ENCODE results near the gene MT3.

The MT3 gene

GRCh38 chr16:56583351-56584168, 5.8 kb upstream of the MT3 start:
- H3K4me1 ChIP-seq (ENCODE audit: control insufficient read depth in 1 of 2, insufficient read depth in 1 of 2, low read depth in 1 of 2, low read length in 1 of 2), result no peaks in the 10 kb centered on the region
- H3K27ac ChIP-seq, result no peak overlapping the region
- H3K4me3 ChIP-seq (ENCODE audit: low read depth in 1 of 2, low read length in 1 of 2), result no peak overlapping the region
- H3K9me3 ChIP-seq, result no peaks in the 10 kb centered on the region
- no peak for TF ChIP-seq CTCF (IDR thresholded peaks at IDR 0.05)
- no peaks in the 10 kb centered on the region for H3K36me3 ChIP-seq
- H3K27me3 ChIP-seq, result peaks cover 66% of the 10 kb centered on the region

- Histone ChIP-seq H3K4me3 (ENCODE audit: low read depth in 1 of 2, low read length in 1 of 2) (no peak overlapping the region), H3K27ac (no peak overlapping the region), H3K4me1 (ENCODE audit: control insufficient read depth in 1 of 2, insufficient read depth in 1 of 2, low read depth in 1 of 2, low read length in 1 of 2) (peaks cover 0 to 2% of the 10 kb centered on the region in 2 experiments), H3K27me3 (peaks cover 73% of the 10 kb centered on the region), H3K36me3 (no peaks in the 10 kb centered on the region), H3K9me3 (no peaks in the 10 kb centered on the region)
- TF ChIP-seq CTCF (IDR thresholded peaks at IDR 0.05), result no peak
These were observed 5.1 kb upstream of the MT3 start for GRCh38 chr16:56584276-56584675.

GRCh38 chr16:56588781-56589140, 567 bp upstream of the MT3 start:
- Histone ChIP-seq H3K4me3 (ENCODE audit: low read depth in 1 of 2, low read length in 1 of 2) (no peak overlapping the region), H3K36me3 (no peaks in the 10 kb centered on the region), H3K27me3 (peaks cover 74% of the 10 kb centered on the region), H3K4me1 (ENCODE audit: control insufficient read depth in 1 of 2, insufficient read depth in 1 of 2, low read depth in 1 of 2, low read length in 1 of 2) (peaks cover 0 to 6% of the 10 kb centered on the region in 2 experiments), H3K9me3 (no peaks in the 10 kb centered on the region), H3K27ac (no peak overlapping the region)
- TF ChIP-seq CTCF (IDR thresholded peaks at IDR 0.05), result no peak

GRCh38 chr16:56591377-56592060, 2.2 kb downstream of the MT3 start:
- Histone ChIP-seq H3K9me3 (no peaks in the 10 kb centered on the region), H3K4me1 (ENCODE audit: control insufficient read depth in 1 of 2, insufficient read depth in 1 of 2, low read depth in 1 of 2, low read length in 1 of 2) (peaks cover 0 to 6% of the 10 kb centered on the region in 2 experiments), H3K36me3 (no peaks in the 10 kb centered on the region), H3K4me3 (ENCODE audit: low read depth in 1 of 2, low read length in 1 of 2) (no peak overlapping the region), H3K27me3 (peaks cover 47% of the 10 kb centered on the region), H3K27ac (no peak overlapping the region)
- TF ChIP-seq CTCF (IDR thresholded peaks at IDR 0.05), result no peak

GRCh38 chr16:56593573-56594291, 4.4 kb downstream of the MT3 start:
- H3K36me3 ChIP-seq, result no peaks in the 10 kb centered on the region
- no peak overlapping the region for H3K4me3 ChIP-seq (ENCODE audit: low read depth in 1 of 2, low read length in 1 of 2)
- H3K27ac ChIP-seq, result no peak overlapping the region
- no peak for TF ChIP-seq CTCF (IDR thresholded peaks at IDR 0.05)
- peaks cover 38% of the 10 kb centered on the region for H3K27me3 ChIP-seq
- peaks cover 0 to 6% of the 10 kb centered on the region in 2 experiments for H3K4me1 ChIP-seq (ENCODE audit: control insufficient read depth in 1 of 2, insufficient read depth in 1 of 2, low read depth in 1 of 2, low read length in 1 of 2)
- no peaks in the 10 kb centered on the region for H3K9me3 ChIP-seq
